OCI-LY1 (cell line): ENCODE data around the gene MCTP1.

ENCODE experiments used
- CTCF ChIP-seq: fragments of 200-600 bp; sonication (generic), shearing (Covaris generic); IDR thresholded peaks from 2 replicates; pipeline ENCODE4 v1.5.1; 2017; ENCODE audit warnings: mild to moderate bottlenecking, antibody characterized with exemption, low read length, moderate library complexity, mixed read lengths
- EZH2 ChIP-seq: fragments of 200-600 bp; sonication (generic), shearing (Covaris generic); IDR thresholded peaks from 2 replicates; pipeline ENCODE4 v1.8.0; 2017; ENCODE audit warnings: borderline replicate concordance, mixed run types, mild to moderate bottlenecking, antibody characterized with exemption, low read length, moderate library complexity, mixed read lengths

GRCh38 chr5:94750681-94751080, 534.2 kb downstream of the MCTP1 start:
- TF ChIP-seq CTCF, result no peak
- TF ChIP-seq EZH2, result no peak
